DOHH2 (cell line): Measurements from ENCODE around the gene GRIA1.

Experiments used
- H3F3A ChIP-seq: fragments of 200-600 bp; sonication (generic), shearing (Covaris generic); 2 replicates; pipeline ENCODE4 v1.6.0; 2016; ENCODE audit warnings: antibody characterized with exemption, mild to moderate bottlenecking; ENCODE audit not compliant: control insufficient read depth, insufficient read depth
- H3K27ac ChIP-seq: fragments of 200-600 bp; sonication (generic); 2 replicates; pipeline ENCODE4 v1.5.1; 2014; ENCODE audit warnings: low read depth, mild to moderate bottlenecking, low read length, moderate library complexity
- H3K27me3 ChIP-seq: fragments of 200-600 bp; sonication (generic); 2 replicates; pipeline ENCODE4 v1.6.1; 2014; ENCODE audit warnings: mild to moderate bottlenecking, low read length, mixed read lengths; ENCODE audit not compliant: control insufficient read depth
- H3K36me3 ChIP-seq: fragments of 200-600 bp; sonication (generic); 2 replicates; pipeline ENCODE4 v1.6.1; 2014; ENCODE audit warnings: mild to moderate bottlenecking, low read length, moderate library complexity, mixed read lengths; ENCODE audit not compliant: control insufficient read depth
- H3K4me1 ChIP-seq: fragments of 200-600 bp; sonication (generic); 2 replicates; pipeline ENCODE4 v1.6.1; 2014; ENCODE audit warnings: mild to moderate bottlenecking, low read length, mixed read lengths; ENCODE audit not compliant: control insufficient read depth
- H3K4me2 ChIP-seq: fragments of 200-600 bp; sonication (generic); 2 replicates; pipeline ENCODE4 v1.6.0; 2014; ENCODE audit warnings: mild to moderate bottlenecking, low read length, moderate library complexity
- H3K4me3 ChIP-seq: fragments of 200-600 bp; sonication (generic); 2 replicates; pipeline ENCODE4 v1.5.1; 2014; ENCODE audit warnings: mild to moderate bottlenecking, low read length, mixed read lengths
- H3K79me2 ChIP-seq: fragments of 200-600 bp; sonication (generic); 2 replicates; pipeline ENCODE4 v1.6.1; 2014; ENCODE audit warnings: mild to moderate bottlenecking, low read length, mixed read lengths; ENCODE audit not compliant: control insufficient read depth
- H3K9me2 ChIP-seq: fragments of 200-600 bp; sonication (generic); replicated peaks from 2 replicates; pipeline ENCODE4 v1.6.1; 2014; ENCODE audit warnings: mild to moderate bottlenecking, low read length, mixed read lengths; ENCODE audit not compliant: control insufficient read depth
- H3K9me3 ChIP-seq: fragments of 200-600 bp; sonication (generic); 2 replicates; pipeline ENCODE4 v1.6.1; 2014; ENCODE audit warnings: antibody characterized with exemption, low read length, mixed read lengths; ENCODE audit not compliant: control insufficient read depth, insufficient read depth
- H4K20me1 ChIP-seq: fragments of 200-600 bp; sonication (generic); 2 replicates; pipeline ENCODE4 v1.6.0; 2014; ENCODE audit warnings: low read depth, mild to moderate bottlenecking, antibody characterized with exemption, low read length, moderate library complexity; ENCODE audit not compliant: control insufficient read depth, insufficient read depth
- CTCF ChIP-seq: fragments of 200-600 bp; sonication (generic); IDR thresholded peaks from one replicate; pipeline ENCODE4 v1.5.1; 2014; ENCODE audit warnings: antibody characterized with exemption, mild to moderate bottlenecking, low read depth, low read length; ENCODE audit not compliant: poor library complexity, severe bottlenecking
- EZH2phosphoT487 ChIP-seq: fragments of 200-600 bp; sonication (generic); IDR thresholded peaks from 2 replicates; pipeline ENCODE4 v1.6.1; 2017; ENCODE audit warnings: borderline replicate concordance, mild to moderate bottlenecking, antibody characterized with exemption, low read length, moderate library complexity, mixed read lengths

GRIA1 gene

DNA sequence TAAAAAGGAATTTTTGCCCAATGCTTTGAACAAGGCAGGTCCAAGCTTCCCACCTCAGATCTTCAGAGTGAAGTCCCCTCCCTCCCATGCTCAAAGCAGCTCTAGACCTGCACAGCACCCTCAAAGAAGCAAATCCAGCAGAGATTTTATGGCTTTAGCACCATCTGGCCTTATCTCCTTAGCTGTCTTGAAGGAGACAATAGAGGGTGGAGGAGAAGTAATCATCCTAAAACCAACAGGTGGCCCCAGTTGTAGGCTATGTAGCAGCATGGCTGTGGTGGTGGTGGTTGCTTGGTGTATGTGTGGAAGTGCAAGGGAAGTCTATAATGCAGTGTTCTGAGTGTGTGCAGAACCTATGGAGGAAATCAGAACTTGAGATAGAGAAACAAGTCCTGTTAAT is 140.1 kb downstream of the GRIA1 start:
- Histone ChIP-seq H3F3A (no peaks in the 10 kb centered on the region), H3K4me3 (no peak overlapping the region), H3K4me1 (no peaks in the 10 kb centered on the region), H3K27ac (no peak overlapping the region), H3K79me2 (no peaks in the 10 kb centered on the region), H3K4me2 (no peak overlapping the region), H3K9me2 (no peaks in the 10 kb centered on the region), H3K27me3 (no peaks in the 10 kb centered on the region; the same call in 1 of the 2 replicates), H3K36me3 (no peaks in the 10 kb centered on the region), H3K9me3 (no peaks in the 10 kb centered on the region), H4K20me1 (no peaks in the 10 kb centered on the region)
- no peak for TF ChIP-seq CTCF
- TF ChIP-seq EZH2phosphoT487: no peak

DNA sequence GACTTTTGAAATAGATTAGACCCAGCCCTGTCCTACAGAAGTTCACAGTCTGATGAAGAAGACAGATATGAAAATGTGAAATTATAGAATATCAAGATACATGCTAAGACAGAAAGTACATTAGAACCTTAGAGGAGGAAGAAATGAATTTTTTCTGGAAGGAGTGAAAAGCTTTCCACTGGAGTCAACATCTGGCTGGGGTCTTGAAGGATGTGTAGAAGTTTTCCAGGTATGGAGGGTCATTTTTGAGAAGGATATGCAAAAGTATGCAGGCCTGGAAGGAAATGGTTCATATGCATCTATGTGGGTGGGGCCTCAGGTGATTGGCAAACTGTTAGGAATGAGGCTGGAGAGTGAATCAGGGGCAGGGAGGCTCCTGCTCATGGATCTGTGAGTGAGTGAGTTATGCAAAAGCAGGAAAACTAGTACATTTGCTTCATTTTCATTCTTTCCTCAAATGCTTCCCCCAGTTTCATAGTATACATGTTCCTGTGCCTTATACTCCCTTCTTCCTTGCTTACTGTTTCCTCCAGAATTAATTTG is 142.3 kb downstream of the GRIA1 start:
- no peaks in the 10 kb centered on the region for H3K36me3 ChIP-seq
- H3K4me1 ChIP-seq: no peaks in the 10 kb centered on the region
- no peak overlapping the region for H3K27ac ChIP-seq
- H3F3A ChIP-seq: no peaks in the 10 kb centered on the region
- H4K20me1 ChIP-seq: no peaks in the 10 kb centered on the region
- H3K9me3 ChIP-seq: no peaks in the 10 kb centered on the region
- no peaks in the 10 kb centered on the region for H3K79me2 ChIP-seq
- TF ChIP-seq EZH2phosphoT487: no peak
- no peak for TF ChIP-seq CTCF
- no peaks in the 10 kb centered on the region; the same call in 1 of the 2 replicates for H3K27me3 ChIP-seq
- H3K4me3 ChIP-seq: no peak overlapping the region
- no peak overlapping the region for H3K4me2 ChIP-seq
- H3K9me2 ChIP-seq: no peaks in the 10 kb centered on the region

GRCh38 chr5:153636670-153637451 is 146.4 kb downstream of the GRIA1 start:
- TF ChIP-seq CTCF: no peak
- no peak for TF ChIP-seq EZH2phosphoT487
- H3K9me3 ChIP-seq: no peaks in the 10 kb centered on the region
- no peak overlapping the region for H3K27ac ChIP-seq
- no peak overlapping the region for H3K4me2 ChIP-seq
- no peaks in the 10 kb centered on the region for H3K79me2 ChIP-seq
- H3K9me2 ChIP-seq: no peaks in the 10 kb centered on the region
- no peaks in the 10 kb centered on the region for H3K27me3 ChIP-seq
- H3K4me3 ChIP-seq: no peak overlapping the region
- H3K4me1 ChIP-seq: no peaks in the 10 kb centered on the region
- H3F3A ChIP-seq: no peaks in the 10 kb centered on the region
- no peaks in the 10 kb centered on the region for H3K36me3 ChIP-seq
- no peaks in the 10 kb centered on the region for H4K20me1 ChIP-seq
